NCI-H526 (cell line): ENCODE results near the gene IZUMO4.

ENCODE experiments used
- DNase-seq, 2 experiments: peaks; one replicate each; lab custom pipeline; 2025; lab: John Stamatoyannopoulos, UW

The IZUMO4 gene

DNA sequence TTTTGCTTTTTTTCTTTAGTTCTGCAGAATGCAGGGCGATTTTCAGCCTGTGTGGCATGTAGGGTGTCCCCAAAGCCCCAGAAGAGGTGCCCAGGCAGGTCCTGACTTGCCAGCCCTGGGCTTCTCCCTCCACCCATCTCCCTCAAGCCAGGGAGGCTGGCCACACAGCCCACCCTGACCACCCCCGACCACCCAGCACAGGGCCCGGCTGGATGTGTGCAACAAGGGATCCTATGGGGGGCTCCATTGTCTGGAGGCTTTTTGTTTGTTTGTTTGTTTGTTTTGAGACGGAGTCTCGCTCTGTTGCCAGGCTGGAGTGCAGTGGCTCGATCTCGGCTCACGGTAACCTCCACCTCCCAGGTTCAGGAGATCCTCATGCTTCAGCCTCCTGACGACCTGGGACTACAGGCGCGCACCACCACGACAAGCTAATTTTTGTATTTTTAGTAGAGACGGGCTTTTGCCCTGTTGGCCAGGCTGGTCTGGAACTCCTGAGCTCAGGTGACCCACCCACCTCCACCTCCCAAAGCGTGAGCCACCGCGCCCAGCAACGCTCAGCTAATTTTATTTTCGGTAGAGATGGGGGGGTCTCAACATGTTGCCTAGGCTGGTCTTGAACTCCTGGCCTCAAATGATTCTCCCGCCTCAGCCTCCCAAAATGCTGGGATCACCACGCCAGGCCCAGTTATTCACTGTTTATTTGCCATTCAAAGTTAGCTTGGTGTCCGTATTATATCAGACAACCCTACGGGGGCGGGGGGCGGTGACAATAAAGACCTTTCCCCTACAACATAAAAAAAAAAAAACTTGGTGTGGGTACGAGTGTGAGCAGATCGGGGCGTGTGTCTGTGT, 37.9 kb upstream of the IZUMO4 start:
- no peak for DNase-seq

GRCh38 chr19:2059422-2060201, 37.1 kb upstream of the IZUMO4 start:
- DNase-seq, result peak in 1 of 2 experiments; percentile 62

DNA sequence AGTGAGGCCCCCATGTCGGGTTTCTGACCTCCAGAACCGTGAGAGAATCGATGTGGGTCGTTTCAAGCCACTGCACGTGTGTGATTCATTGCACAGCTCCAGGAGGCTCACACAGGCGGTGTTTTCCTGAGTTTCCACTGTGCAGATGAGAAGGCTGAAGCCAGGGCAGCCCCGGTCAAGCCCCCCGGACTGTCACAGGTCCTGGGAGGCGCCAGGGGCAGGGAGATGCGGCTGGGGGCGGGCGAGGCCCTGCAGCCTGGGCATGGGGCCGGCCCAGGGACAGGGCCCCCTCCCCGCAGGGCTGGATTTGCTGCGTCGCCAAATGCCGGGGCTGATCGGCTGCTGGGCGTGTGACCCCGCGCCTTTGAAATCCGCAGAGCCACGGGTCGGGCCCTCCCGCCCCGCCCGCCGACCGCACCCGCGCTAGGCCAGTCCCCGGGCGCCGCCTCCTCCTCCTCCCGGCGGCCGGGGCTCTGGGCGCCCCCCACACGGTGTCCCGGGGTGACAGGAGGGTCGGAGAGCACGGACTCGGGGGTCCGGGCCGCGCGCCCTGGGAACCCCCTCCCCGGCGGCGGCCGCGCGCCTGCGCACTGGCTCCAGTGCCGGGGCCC, 35.7 kb upstream of the IZUMO4 start:
- DNase-seq, result peak in 1 of 2 experiments; percentile 73

DNA sequence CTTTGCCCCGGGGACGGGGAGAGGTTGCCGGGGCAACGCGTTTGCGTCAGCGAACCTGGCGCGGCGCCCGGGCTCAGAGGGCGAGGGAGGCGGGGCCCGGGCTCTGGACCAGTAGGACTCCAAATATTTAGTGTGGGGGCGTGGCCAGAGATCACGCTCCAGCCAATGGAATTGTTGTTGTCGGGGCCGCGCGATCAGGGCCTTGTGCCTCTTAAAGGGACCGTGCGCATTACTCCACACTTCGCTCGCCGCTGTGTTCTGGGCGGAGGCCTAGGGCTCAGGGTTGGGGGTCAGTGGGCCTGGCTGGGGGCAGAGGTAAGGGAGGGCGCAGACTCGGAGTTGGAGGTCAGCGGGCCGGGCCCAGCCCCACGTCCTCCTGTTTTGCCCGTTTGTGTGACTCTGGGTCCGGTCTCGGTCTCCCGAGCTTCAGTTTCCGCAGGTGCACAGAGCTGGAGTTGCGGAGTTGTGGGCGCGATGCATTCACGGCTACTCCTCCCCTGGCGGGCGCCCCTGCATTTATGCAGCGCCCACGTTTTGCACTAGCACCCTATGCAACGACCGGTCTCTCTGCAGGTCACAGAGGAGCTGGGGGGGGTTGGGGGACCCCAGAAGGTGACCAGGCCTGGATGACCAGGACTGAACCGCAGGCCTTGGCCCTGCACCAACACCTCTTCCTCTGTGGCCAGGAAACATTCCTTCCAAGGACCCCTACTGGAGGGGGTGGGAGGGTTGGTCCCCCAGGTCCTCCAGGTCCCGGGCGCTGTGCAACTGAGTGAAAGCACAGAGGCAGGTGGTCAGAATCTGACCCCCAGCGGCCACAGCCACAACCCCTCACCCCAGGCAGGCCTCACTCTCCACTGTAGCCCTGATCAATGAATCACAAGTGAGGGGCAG, 35.0 kb upstream of the IZUMO4 start:
- DNase-seq, result peak; percentile 90 to 98

GRCh38 chr19:2062389-2062729, 34.4 kb upstream of the IZUMO4 start:
- DNase-seq, result no peak

GRCh38 chr19:2062770-2063169, 33.9 kb upstream of the IZUMO4 start:
- DNase-seq, result no peak

DNA sequence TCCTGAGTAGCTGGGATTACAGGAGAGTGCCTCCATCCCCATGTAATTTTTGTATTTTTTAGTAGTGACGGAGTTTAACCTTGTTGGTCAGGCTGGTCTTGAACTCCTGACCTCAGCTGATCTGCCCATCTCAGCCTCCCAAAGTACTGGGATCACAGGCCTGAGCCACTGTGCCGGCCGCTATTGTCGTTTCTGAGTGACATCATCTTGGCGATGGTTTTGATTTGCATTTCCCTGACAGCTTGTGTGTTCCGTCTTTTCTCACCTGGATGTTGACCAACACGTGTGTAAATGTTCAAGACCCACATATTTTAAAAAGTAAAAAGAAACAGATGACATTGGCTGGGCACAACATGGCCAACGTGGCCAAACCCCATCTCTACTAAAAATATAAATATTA, 32.9 kb upstream of the IZUMO4 start:
- no peak for DNase-seq

GRCh38 chr19:2064395-2064787, 32.3 kb upstream of the IZUMO4 start:
- DNase-seq, result no peak

DNA sequence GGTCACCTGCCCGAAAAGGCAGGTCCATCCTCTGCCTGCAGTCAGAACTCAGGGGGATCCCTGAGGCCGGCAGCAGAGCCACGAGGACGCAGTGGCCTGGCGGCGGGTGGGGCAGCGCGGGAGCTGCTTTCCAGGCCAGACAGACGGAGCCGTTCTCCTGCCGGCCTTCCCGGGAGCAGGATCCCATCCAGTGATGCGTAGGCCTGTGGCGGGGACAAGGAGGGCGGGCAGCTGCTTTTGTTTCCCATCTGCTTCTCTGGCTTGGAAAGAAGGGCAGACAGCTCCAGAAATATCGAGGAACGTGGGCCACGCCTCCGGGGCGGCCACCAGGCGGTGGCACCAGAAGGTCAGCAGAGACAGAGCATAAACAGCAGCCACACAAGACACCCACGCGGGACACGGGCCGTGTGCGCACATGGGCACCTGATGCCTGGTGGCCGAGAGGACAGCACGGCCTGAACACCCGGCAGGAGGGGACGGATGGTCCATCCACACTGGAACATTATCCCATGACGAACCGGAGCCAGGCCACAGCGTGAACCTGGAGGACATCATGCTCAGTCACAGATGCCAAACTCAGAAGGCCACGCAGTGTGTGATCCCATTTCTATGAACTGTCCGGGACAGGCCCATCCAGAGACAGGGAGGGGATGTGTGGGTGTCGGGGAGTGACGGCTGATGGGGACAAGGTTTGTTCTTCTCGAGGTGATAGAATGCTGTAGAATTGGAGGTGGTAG, 31.8 kb upstream of the IZUMO4 start:
- no peak for DNase-seq

- DNase-seq, result no peak
Observed at GRCh38 chr19:2070436-2070827, 26.3 kb upstream of the IZUMO4 start.

DNA sequence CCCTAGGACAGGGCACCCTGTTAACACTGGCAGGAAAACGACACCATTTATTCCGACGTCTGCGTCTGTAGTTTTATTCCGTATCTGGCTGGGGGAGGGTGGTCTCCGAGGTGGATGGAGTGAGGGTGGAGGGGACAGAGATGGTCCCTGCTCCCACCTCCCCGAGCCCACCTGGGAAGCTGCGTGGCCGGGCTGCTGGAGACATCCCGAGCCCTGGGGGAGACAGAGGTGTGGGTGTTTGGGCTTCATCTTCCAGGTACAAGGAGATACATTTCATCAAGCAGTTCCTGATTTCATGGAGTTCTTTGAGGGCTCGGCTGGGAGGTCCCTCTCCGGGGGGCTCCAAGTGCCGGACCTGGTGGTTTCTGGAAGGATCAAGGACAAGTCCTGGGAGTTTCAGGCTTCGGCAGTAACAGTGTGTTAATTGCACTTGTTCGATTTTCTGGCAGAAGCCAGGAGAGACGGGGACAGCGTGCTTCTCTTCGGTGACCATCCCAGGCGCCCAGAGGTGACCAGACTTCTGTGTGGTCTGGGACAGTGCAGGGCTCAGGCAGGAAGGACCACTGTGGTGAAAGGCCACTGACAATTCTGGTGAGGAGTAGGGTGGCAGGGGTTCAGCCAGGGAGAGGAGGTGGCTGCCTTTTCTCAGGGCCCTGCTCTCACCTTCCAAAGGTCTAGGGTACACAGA, 25.6 kb upstream of the IZUMO4 start:
- DNase-seq, result no peak

DNA sequence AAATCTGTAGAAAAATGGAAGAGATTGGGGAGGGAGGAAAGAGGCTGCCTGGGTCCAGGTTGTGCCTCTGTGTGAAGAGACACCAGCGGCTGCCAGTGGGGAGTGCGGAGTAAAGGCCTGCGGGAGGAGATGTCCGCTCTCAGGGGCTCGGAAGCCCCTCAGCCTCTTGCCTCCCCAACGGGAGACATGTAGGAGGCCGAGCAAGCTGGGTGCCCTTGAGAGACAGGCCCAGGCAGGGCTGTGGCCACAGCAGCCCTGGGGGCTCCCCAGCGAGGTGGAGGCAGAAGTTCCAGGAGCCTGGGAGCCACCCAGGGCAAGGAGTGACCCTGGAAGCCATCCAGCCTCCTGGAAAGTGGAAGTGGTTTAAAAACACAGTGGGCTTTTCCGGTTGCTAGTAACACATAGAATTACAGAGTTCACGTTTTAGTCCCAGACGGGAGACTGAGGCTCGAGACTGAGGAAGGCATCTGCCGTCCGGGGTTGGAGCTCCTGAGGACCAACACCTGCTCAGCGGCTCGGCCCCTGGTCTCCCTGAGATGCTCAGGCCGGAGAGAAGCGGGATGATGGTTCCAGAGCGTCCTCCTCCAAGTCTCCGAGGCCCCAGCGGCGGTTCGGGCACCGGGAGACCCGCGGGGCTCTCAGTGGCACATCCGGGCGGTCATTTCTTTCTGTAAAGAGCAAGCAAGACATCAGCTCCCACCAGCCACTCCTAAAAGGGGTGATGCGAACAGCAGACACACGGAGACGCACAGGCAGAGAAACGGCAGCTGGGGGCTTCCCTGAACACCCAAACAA, 23.8 kb upstream of the IZUMO4 start:
- DNase-seq, result no peak

DNA sequence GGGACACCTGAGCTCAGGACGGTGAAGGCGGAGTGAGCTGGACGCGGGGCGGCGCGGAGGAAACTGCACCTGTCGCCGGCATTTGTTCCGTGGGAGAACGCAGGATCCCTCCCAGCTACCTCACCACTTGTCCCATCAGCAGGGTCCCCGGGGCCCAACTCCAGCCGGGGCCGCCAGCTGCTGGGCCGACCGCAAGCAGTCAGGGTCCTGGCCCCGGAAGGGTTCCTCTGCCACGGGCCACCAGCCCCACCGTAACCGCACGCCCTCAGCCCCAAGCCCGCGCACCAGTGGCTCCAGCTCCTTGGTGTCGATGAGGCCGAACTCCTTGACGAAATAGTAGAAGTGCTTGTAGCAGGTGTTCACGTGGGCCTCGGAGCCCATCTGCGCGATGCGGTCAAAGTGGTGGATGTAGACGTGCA, 20.2 kb upstream of the IZUMO4 start:
- DNase-seq, result no peak

DNA sequence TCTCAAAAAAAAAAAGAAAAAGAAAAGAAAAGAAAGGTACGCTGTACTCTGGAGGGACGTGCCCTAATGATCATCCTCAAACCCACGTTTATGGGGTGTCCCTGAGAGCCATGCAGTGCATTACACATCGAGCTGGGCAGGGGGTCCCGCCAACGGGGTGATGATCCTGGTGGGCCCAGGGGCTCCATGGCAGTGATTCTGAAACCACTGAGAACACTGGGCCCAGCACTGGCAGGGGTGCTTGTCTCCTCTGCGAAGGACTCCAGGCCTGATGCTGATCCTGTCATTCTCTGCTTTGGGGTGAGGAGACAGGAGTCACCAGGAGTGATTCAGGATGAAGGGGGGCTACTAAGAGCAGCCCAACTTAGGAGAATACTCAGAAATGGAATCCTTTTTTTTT, 19.3 kb upstream of the IZUMO4 start:
- DNase-seq, result no peak

- no peak for DNase-seq
Observed at GRCh38 chr19:2077833-2078619, 18.7 kb upstream of the IZUMO4 start.

GRCh38 chr19:2079076-2079864, 17.4 kb upstream of the IZUMO4 start:
- DNase-seq, result no peak

- DNase-seq, result no peak
Observed at GRCh38 chr19:2079865-2080301, 16.8 kb upstream of the IZUMO4 start.

GRCh38 chr19:2080336-2080988, 16.3 kb upstream of the IZUMO4 start:
- DNase-seq, result no peak
